Type B pancreatic cell (in vitro differentiated cells): ENCODE data around the gene CST6. TPM values are rescaled to one million over a fixed set of nuclear protein-coding genes. Genes with fewer than 3 reads are reported as not detected.

Experiments
- DNase-seq: peaks from one replicate; pipeline ENCODE4 v3.0.0; 2021; ENCODE audit warnings: mixed read lengths; ENCODE audit not compliant: unreplicated experiment; ENCODE audit errors: extremely low spot score
- H3K27ac Mint-ChIP-seq: 2 replicates; pipeline ENCODE4 v1.8.0; 2021; ENCODE audit warnings: mild to moderate bottlenecking, mixed read lengths
- H3K27me3 Mint-ChIP-seq: 2 replicates; pipeline ENCODE4 v1.8.0; 2021; ENCODE audit warnings: mixed read lengths
- H3K36me3 Mint-ChIP-seq: 2 replicates; pipeline ENCODE4 v1.8.0; 2021; ENCODE audit warnings: mixed read lengths
- H3K4me1 Mint-ChIP-seq: one replicate; pipeline ENCODE4 v1.8.0; 2021; ENCODE audit warnings: mixed read lengths; ENCODE audit not compliant: unreplicated experiment
- H3K4me3 Mint-ChIP-seq: 2 replicates; pipeline ENCODE4 v1.8.0; 2021; ENCODE audit warnings: mild to moderate bottlenecking, mixed read lengths
- H3K9me3 Mint-ChIP-seq: 2 replicates; pipeline ENCODE4 v1.8.0; 2021; ENCODE audit warnings: mixed read lengths
- total RNA-seq: library from RNA; stranded (reverse); gene quantifications from 2 replicates; pipeline ENCODE4 v1.2.1, GENCODE V29; 2021; ENCODE audit warnings: low replicate concordance
- TF ChIP-seq, protein P1 (sequence below): fragments of 200-600 bp; sonication (generic); conservative IDR thresholded peaks from 2 replicates; pipeline ENCODE4 v1.5.0; 2021; ENCODE audit warnings: antibody characterized with exemption, mild to moderate bottlenecking

The CST6 gene
- total RNA-seq, 1 donor from 2014 or later, result not detected

DNA sequence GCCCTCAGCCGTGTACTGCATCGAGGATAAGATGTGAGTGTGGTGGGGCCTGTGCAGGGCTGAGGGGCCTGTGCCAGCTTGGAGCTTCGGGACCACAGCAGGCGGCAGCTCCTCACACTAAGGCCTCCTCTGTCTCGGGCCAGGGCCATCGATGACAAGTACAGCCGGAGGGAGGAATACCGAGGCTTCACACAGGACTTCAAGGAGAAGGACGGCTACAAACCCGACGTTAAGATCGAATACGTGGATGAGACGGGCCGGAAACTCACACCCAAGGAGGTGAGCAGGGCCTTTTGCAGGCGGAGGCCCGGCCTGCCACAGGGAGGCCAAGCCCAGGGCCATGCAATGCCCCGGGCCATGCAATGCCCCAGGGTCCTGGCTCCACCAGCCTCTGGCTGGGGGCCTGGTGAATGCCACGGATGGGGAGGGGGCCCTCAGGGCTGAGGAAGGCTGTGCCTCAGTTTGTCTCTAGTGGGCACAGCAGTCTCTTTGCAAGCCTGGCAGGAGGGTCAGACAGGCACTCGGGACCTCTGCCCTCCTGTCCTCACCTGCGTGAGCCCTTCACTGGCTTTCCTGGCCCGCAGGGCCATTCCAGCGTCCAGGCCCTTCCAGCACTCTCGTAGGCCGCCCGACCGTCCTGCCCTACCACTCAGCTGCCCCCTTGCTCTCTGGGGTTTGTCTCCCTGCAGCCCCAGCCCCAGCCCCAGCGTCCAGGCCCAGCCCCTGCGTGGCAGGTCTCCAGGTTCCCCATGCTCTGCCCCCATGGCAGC is 34.0 kb upstream of the CST6 start:
- no peak overlapping the region for H3K27ac Mint-ChIP-seq
- no peak overlapping the region for H3K4me3 Mint-ChIP-seq
- H3K36me3 Mint-ChIP-seq, result peaks cover 13% of the 10 kb centered on the region
- H3K9me3 Mint-ChIP-seq, result no peaks in the 10 kb centered on the region
- DNase-seq, result no peak
- no peaks in the 10 kb centered on the region for H3K27me3 Mint-ChIP-seq
- no peaks in the 10 kb centered on the region for H3K4me1 Mint-ChIP-seq
- TF ChIP-seq, protein P1, sequence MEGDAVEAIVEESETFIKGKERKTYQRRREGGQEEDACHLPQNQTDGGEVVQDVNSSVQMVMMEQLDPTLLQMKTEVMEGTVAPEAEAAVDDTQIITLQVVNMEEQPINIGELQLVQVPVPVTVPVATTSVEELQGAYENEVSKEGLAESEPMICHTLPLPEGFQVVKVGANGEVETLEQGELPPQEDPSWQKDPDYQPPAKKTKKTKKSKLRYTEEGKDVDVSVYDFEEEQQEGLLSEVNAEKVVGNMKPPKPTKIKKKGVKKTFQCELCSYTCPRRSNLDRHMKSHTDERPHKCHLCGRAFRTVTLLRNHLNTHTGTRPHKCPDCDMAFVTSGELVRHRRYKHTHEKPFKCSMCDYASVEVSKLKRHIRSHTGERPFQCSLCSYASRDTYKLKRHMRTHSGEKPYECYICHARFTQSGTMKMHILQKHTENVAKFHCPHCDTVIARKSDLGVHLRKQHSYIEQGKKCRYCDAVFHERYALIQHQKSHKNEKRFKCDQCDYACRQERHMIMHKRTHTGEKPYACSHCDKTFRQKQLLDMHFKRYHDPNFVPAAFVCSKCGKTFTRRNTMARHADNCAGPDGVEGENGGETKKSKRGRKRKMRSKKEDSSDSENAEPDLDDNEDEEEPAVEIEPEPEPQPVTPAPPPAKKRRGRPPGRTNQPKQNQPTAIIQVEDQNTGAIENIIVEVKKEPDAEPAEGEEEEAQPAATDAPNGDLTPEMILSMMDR, result no peak

DNA sequence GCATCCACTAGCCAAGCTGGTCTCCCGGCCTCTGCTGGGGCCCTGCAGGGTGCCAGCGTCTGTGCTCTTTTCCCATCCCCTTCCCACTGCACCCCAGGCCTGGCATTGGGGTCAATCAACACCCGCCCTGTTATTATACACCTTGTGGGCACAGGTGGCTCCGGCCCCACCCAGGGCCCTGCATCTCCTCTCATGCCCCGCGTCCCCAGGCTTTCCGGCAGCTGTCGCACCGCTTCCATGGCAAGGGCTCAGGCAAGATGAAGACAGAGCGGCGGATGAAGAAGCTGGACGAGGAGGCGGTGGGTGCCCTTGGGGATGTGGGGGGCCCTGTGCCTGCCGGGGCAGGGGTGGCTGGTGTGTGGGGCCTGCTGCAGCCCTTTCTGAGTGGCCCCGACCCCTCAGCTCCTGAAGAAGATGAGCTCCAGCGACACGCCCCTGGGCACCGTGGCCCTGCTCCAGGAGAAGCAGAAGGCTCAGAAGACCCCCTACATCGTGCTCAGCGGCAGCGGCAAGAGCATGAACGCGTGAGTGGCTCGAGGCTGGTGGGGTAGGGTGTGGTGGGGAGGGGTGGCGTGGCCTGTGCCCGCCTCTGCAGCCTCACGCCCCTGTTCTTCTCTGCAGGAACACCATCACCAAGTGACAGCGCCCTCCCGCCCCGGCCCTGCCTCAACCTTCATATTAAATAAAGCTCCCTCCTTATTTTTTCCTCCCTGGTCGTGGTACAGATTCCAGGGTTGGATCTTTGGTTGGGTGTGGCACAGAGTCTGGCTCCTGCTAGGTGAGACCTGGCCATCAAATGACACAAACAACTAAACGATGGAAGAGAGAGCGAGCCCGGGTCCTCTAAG is 33.2 kb upstream of the CST6 start:
- Mint-ChIP-seq H3K27me3 (no peaks in the 10 kb centered on the region), H3K9me3 (no peaks in the 10 kb centered on the region), H3K27ac (no peak overlapping the region)

DNA sequence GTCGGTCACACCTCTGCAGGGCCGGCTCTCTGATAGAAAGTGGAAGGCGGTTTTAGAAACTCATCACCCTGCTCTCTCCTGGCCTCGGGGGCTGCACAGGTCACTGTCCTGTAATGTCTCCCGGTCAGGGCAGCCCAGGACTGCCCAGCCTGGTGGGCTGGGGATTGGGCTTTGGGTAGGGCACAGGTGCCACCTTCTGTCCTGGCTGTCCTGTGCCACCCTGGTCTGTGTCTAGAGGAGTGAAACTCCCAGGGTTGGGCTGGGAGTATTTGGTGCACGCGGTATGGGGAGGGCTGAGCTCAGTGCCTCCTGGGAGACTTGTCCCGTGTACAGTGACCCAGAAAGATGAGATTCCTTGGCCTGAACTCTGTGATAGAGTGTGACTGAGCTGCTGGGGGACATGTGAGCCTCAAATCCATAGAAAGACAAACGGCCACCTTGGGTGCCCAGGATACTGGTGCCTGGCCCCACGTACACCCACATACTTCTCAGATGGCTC is 32.5 kb upstream of the CST6 start:
- DNase-seq, result no peak
- peaks cover 5% of the 10 kb centered on the region for H3K36me3 Mint-ChIP-seq
- no peaks in the 10 kb centered on the region for H3K9me3 Mint-ChIP-seq
- H3K4me3 Mint-ChIP-seq, result no peak overlapping the region
- TF ChIP-seq, protein P1, result no peak
- no peaks in the 10 kb centered on the region for H3K27me3 Mint-ChIP-seq
- H3K27ac Mint-ChIP-seq, result no peak overlapping the region
- H3K4me1 Mint-ChIP-seq, result no peaks in the 10 kb centered on the region

More for the DNA sequence above, 33.2 kb upstream of the CST6 start:
- TF ChIP-seq, protein P1, result no peak
- DNase-seq, result no peak
- H3K36me3 Mint-ChIP-seq, result peaks cover 8% of the 10 kb centered on the region
- no peak overlapping the region for H3K4me3 Mint-ChIP-seq
- H3K4me1 Mint-ChIP-seq, result no peaks in the 10 kb centered on the region

DNA sequence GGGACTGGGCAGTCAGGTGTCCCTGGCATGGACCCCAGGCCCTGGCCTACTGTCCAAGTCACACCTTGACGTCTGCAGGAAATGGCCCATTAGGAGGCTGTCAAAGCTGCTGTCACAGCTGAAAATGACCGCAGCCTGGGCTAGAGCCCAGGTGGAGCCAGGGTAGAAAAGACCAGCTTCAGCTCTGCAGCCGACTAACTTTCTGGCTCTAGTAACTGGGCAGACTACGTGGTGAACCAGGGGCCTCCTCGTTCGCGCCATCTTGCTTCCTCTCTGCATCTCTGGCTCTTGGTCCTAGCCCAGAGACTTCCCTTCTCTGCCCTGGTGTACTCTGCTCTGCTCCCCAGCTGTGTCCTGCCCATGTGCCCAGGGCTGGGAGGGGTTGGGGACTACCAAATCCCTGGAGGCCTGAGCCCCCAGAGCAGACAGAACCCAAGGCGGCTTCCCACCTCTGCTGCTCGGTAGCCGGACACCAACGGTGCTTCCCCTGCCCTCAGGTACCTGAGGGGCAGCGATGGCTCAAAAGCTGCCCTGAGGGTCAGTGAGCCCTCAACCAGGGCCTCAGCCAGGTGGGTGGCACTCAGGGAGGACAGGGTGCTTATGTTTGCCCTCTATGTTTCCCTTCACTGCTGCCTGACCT is 30.6 kb upstream of the CST6 start:
- Mint-ChIP-seq H3K9me3 (no peaks in the 10 kb centered on the region), H3K4me3 (no peak overlapping the region), H3K36me3 (no peaks in the 10 kb centered on the region), H3K4me1 (no peaks in the 10 kb centered on the region), H3K27me3 (no peaks in the 10 kb centered on the region), H3K27ac (no peak overlapping the region)
- DNase-seq, result no peak
- TF ChIP-seq, protein P1, result no peak

DNA sequence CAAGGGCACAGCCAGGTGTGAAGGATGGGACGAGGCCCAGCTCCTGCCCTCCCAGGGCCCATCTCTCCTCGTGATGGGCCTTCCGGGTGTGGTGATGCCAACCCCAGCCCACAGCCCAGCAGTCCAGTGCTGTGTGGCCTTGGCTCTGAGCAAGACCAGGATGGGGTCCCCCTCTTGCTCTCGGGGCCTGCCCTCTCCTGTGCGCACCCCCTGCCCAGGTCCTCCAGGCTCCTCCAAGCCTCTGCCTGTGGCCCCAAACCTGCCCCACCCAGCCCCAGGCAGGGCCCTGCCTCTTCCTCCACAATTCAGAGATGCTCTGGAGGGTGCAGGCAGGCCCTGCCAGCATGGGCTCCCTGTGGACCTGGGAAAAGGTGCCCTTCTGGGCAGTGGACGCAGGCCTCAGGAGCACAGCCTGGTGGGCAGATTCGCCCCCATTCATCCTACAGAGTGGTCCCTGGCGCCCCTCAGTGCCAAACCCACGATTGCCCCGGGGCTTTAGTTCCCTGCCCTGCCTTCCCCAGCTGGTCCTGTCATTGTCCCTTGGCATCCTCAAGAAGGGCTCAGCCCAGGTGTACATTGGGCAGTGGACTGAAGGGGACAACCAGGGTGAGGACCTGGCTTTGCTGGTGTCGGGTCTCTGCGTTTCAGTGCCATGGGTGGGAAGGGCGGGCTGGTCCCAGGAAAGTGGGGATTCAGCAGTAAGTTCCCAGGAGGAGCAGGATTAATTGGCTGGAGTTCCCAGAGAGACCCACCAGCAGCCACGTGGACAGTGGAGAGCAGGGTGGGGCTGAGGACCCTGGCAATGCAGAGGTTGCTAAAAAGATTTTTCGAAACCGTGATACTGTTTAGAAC is 29.6 kb upstream of the CST6 start:
- Mint-ChIP-seq H3K9me3 (no peaks in the 10 kb centered on the region), H3K27ac (no peak overlapping the region), H3K4me1 (no peaks in the 10 kb centered on the region), H3K36me3 (no peaks in the 10 kb centered on the region), H3K27me3 (no peaks in the 10 kb centered on the region), H3K4me3 (no peak overlapping the region)
- DNase-seq, result no peak
- TF ChIP-seq, protein P1, result no peak
